Caco-2 (cell line): ENCODE measurements around the gene KIF25. TPM values are rescaled to one million over a fixed set of nuclear protein-coding genes. Genes with fewer than 3 reads are reported as not detected.

Experiments
- BruUV-seq: library from RNA; stranded (reverse); fragments of 400-500 nt; replicated peaks from 2 replicates; lab custom pipeline; 2021; lab: Mats Ljungman, UMichigan
- CTCF ChIA-PET: fragments of 300-600 bp; sonication (Branson Sonifier 250); formaldehyde crosslinking; loops from one replicate; lab custom pipeline; 2022; ENCODE audit warnings: antibody characterized with exemption; lab: Charles Lee
- POLR2A ChIA-PET: fragments of 300-600 bp; sonication (Branson Sonifier 250); formaldehyde crosslinking; loops from one replicate; lab custom pipeline; 2022; ENCODE audit warnings: antibody characterized with exemption; lab: Charles Lee
- DNase-seq, 2 experiments: peaks; one replicate each; pipeline versions ENCODE4 v3.0.0 to v3.0.0-alpha.2; 2020 to 2022
- H3K27me3 ChIP-seq: replicated peaks from 2 replicates; pipeline ENCODE4 v1.6.0; 2011; ENCODE audit warnings: low read length; ENCODE audit not compliant: control insufficient read depth, insufficient read depth
- H3K36me3 ChIP-seq: 2 replicates; pipeline ENCODE4 v1.5.1; 2011; ENCODE audit warnings: low read length; ENCODE audit not compliant: control insufficient read depth, insufficient read depth
- H3K4me1 ChIP-seq: fragments of 250-450 bp; sonication (Bioruptor Pico); 2 replicates; pipeline ENCODE4 v1.5.1; 2020; ENCODE audit warnings: mild to moderate bottlenecking
- H3K4me3 ChIP-seq: 2 replicates; pipeline ENCODE4 v1.5.1; 2011; ENCODE audit warnings: low read depth, mild to moderate bottlenecking, control low read depth, low read length
- H3K9me3 ChIP-seq: fragments of 250-450 bp; sonication (Bioruptor Pico); 2 replicates; pipeline ENCODE4 v1.5.1; 2020; ENCODE audit warnings: mild to moderate bottlenecking, moderate library complexity
- H3K27ac Mint-ChIP-seq: one replicate; pipeline ENCODE4 v1.8.0; 2022; ENCODE audit warnings: mixed read lengths; ENCODE audit not compliant: unreplicated experiment
- H3K27me3 Mint-ChIP-seq: one replicate; pipeline ENCODE4 v1.8.0; 2022; ENCODE audit warnings: mixed read lengths; ENCODE audit not compliant: insufficient read depth, unreplicated experiment
- H3K36me3 Mint-ChIP-seq: one replicate; pipeline ENCODE4 v1.8.0; 2022; ENCODE audit warnings: mild to moderate bottlenecking, mixed read lengths; ENCODE audit not compliant: insufficient read depth, unreplicated experiment
- H3K4me1 Mint-ChIP-seq: one replicate; pipeline ENCODE4 v1.8.0; 2022; ENCODE audit warnings: low read depth, mixed read lengths; ENCODE audit not compliant: unreplicated experiment
- H3K4me3 Mint-ChIP-seq: one replicate; pipeline ENCODE4 v1.8.0; 2022; ENCODE audit warnings: mild to moderate bottlenecking, moderate library complexity, mixed read lengths; ENCODE audit not compliant: unreplicated experiment
- H3K9me3 Mint-ChIP-seq: one replicate; pipeline ENCODE4 v1.8.0; 2022; ENCODE audit warnings: mixed read lengths; ENCODE audit not compliant: unreplicated experiment
- intact Hi-C: fragments of 100-400 bp; cut with micrococcal nuclease; formaldehyde crosslinking; loops from one replicate; pipeline ENCODE4 v1.10.0; 2022; ENCODE audit not compliant: unreplicated experiment
- total RNA-seq: library from RNA; stranded (reverse); gene quantifications from 2 replicates; pipeline ENCODE4 v1.2.3, GENCODE V29; 2022
- TF ChIP-seq, protein P1 (sequence below), 2 experiments: fragments of 200-600 bp in 1 of 2; IDR thresholded peaks; 1 replicate in 1 of 2; 2 replicates in 1 of 2; pipeline versions ENCODE4 v1.5.1 to v1.8.0; 2011 to 2022; ENCODE audit warnings: antibody characterized with exemption in 1 of 2, control low read depth in 1 of 2, inconsistent platforms in 1 of 2, low read depth in 1 of 2, low read length in 1 of 2, mild to moderate bottlenecking in 1 of 2, moderate library complexity in 1 of 2; ENCODE audit not compliant: insufficient read depth in 1 of 2, severe bottlenecking in 1 of 2, unreplicated experiment in 1 of 2

KIF25 gene
- total RNA-seq, 1 experiment from 2014 or later, result not detected

DNA sequence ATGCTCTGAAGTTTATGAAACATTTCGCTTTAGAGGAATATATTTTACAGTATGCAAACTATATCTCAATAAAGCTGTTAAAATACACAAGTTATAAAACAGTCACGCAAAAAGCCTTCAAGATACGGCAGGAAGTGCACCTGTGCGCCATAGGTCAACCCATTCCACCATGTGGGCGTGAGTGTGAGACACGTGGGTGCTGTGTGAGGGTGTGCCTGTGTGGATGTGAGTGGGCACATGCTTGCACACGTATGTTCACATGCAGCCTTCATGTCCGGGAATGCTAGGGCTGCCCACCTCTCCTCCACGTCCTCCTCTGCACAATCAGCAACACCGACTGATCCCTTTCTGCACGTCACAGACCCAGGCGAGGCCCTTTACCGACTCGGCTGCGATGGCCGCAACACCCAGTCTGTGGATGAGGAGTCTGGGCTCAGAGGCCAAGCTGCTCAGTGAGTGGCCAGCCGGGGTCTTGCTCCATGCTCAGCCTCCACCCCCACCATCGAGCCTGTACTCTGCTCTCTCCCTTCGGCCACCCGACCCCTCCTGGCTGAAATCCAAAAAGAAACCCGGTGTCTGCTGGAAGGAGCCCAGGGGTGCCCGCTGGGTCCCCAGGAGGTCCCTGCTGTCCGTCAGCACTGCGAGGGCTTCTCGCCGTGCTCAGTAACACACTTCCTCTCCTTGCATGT, 84.5 kb downstream of the KIF25 start:
- Histone ChIP-seq H3K4me1 (peaks cover 32% of the 10 kb centered on the region), H3K9me3 (no peaks in the 10 kb centered on the region), H3K36me3 (no peaks in the 10 kb centered on the region), H3K4me3 (no peak overlapping the region), H3K27me3 (no peaks in the 10 kb centered on the region)
- no peaks in the 10 kb centered on the region for H3K9me3 Mint-ChIP-seq
- POLR2A ChIA-PET, result no interaction called here
- CTCF ChIA-PET, result no interaction called here
- BruUV-seq, result no TSS peak
- no peaks in the 10 kb centered on the region for H3K36me3 Mint-ChIP-seq
- H3K27me3 Mint-ChIP-seq, result no peaks in the 10 kb centered on the region
- H3K27ac Mint-ChIP-seq, result no peak overlapping the region
- H3K4me1 Mint-ChIP-seq, result peaks cover 12% of the 10 kb centered on the region
- H3K4me3 Mint-ChIP-seq, result no peak overlapping the region
- no peak for DNase-seq
- TF ChIP-seq, protein P1, sequence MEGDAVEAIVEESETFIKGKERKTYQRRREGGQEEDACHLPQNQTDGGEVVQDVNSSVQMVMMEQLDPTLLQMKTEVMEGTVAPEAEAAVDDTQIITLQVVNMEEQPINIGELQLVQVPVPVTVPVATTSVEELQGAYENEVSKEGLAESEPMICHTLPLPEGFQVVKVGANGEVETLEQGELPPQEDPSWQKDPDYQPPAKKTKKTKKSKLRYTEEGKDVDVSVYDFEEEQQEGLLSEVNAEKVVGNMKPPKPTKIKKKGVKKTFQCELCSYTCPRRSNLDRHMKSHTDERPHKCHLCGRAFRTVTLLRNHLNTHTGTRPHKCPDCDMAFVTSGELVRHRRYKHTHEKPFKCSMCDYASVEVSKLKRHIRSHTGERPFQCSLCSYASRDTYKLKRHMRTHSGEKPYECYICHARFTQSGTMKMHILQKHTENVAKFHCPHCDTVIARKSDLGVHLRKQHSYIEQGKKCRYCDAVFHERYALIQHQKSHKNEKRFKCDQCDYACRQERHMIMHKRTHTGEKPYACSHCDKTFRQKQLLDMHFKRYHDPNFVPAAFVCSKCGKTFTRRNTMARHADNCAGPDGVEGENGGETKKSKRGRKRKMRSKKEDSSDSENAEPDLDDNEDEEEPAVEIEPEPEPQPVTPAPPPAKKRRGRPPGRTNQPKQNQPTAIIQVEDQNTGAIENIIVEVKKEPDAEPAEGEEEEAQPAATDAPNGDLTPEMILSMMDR (IDR thresholded peaks at IDR 0.05; ENCODE audit: insufficient read depth in 1 of 2, low read depth in 1 of 2, low read length in 1 of 2, severe bottlenecking in 1 of 2, unreplicated experiment in 1 of 2), result no peak
- intact Hi-C loops, result loop anchor here (10.0 kb wide), 1 partner anchor 243 kb away; no protein-coding TSS in a partner anchor

DNA sequence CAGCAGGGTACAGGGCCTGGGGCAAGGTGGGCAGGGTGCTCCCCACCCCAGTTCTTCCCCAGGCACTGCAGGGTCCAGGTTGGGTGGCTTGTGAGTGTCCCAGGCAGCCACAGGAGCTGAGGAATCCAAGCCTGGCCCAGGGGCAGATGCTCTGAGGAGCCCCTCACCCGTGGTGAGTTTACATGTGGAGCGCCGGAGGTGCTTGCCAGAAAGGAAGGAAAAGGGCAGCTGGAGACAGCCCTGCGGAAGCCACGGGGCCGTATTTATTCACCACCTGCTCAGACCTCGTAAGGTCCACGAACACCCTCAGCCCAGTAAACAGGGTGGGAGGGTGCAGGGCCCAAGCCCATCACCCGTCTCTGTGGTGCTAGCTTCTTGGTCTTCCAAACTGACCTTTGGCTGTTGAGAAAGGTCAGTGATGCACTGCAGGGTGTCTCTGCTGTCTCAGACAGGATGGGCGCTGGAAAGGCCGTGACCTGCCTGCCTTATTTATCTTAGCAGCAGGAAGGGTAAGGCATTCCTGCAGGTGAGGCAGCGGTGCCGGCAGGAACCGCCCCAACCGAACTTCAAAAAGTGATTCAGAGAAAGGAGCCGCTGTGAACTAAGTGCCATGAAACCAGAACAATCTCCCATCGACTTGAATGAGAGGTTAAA, 85.5 kb downstream of the KIF25 start:
- no peaks in the 10 kb centered on the region for H3K9me3 Mint-ChIP-seq
- no peaks in the 10 kb centered on the region for H3K27me3 Mint-ChIP-seq
- intact Hi-C loops, result loop anchor here (10.0 kb wide), 1 partner anchor 242 kb away; no protein-coding TSS in a partner anchor
- ChIA-PET POLR2A (no interaction called here), CTCF (no interaction called here)
- peaks cover 42% of the 10 kb centered on the region for H3K4me1 ChIP-seq
- H3K4me3 ChIP-seq, result no peak overlapping the region
- H3K36me3 ChIP-seq, result no peaks in the 10 kb centered on the region
- H3K27ac Mint-ChIP-seq, result peak overlapping the region; percentile 40
- no peaks in the 10 kb centered on the region for H3K9me3 ChIP-seq
- no peaks in the 10 kb centered on the region for H3K36me3 Mint-ChIP-seq
- H3K4me3 Mint-ChIP-seq, result no peak overlapping the region
- BruUV-seq, result no TSS peak
- DNase-seq, result peak in 1 of 2 experiments; percentile 54
- no peaks in the 10 kb centered on the region for H3K27me3 ChIP-seq
- H3K4me1 Mint-ChIP-seq, result peaks cover 20% of the 10 kb centered on the region
- TF ChIP-seq, protein P1 (IDR thresholded peaks at IDR 0.05; ENCODE audit: insufficient read depth in 1 of 2, low read depth in 1 of 2, low read length in 1 of 2, severe bottlenecking in 1 of 2, unreplicated experiment in 1 of 2), result no peak

DNA sequence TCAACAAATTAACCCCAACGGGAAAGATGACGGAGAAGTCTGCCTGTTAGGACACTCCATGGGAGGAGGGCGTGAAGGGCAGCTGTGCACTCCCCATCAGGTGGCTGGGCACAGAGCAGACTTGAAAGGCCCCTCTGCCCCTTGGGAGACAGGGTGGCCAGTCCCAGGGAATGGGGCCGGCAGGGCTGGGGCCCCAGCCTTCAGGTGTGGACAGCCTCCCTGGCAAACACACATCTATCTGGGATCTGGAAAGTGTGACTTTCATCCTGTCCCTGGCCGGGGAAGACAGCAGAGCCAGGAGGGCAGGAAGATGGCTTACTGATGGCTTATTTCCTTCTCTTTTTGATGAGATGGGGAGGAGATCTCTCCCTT, 86.0 kb downstream of the KIF25 start:
- Mint-ChIP-seq H3K27me3 (no peaks in the 10 kb centered on the region), H3K9me3 (no peaks in the 10 kb centered on the region), H3K27ac (peak overlapping the region; percentile 40), H3K36me3 (no peaks in the 10 kb centered on the region), H3K4me1 (peaks cover 22% of the 10 kb centered on the region), H3K4me3 (no peak overlapping the region)
- ChIA-PET POLR2A (no interaction called here), CTCF (no interaction called here)
- Histone ChIP-seq H3K36me3 (no peaks in the 10 kb centered on the region), H3K9me3 (no peaks in the 10 kb centered on the region), H3K4me1 (peaks cover 47% of the 10 kb centered on the region), H3K4me3 (no peak overlapping the region), H3K27me3 (no peaks in the 10 kb centered on the region)
- BruUV-seq, result no TSS peak
- TF ChIP-seq, protein P1 (IDR thresholded peaks at IDR 0.05; ENCODE audit: insufficient read depth in 1 of 2, low read depth in 1 of 2, low read length in 1 of 2, severe bottlenecking in 1 of 2, unreplicated experiment in 1 of 2), result no peak
- intact Hi-C loops, result loop anchor here (10.0 kb wide), 1 partner anchor 241 kb away; no protein-coding TSS in a partner anchor
- no peak for DNase-seq
